GM12891 (cell line): ENCODE measurements around the gene COASY.

Experiments used
- PAX5 ChIP-seq: IDR thresholded peaks from 2 replicates; pipeline ENCODE4 v1.6.1; 2011; ENCODE audit warnings: low read length, moderate library complexity, mild to moderate bottlenecking; ENCODE audit not compliant: insufficient read depth, severe bottlenecking
- POLR2A ChIP-seq: IDR thresholded peaks from 2 replicates; pipeline ENCODE4 v1.6.1; 2011; ENCODE audit warnings: low read depth, low read length, control low read depth
- POLR2AphosphoS5 ChIP-seq: IDR thresholded peaks from 2 replicates; pipeline ENCODE4 v1.6.1; 2011; ENCODE audit warnings: low read depth, low read length, control low read depth
- POU2F2 ChIP-seq: IDR thresholded peaks from 2 replicates; pipeline ENCODE4 v1.6.1; 2011; ENCODE audit warnings: low read depth, mild to moderate bottlenecking, control low read depth, low read length, moderate library complexity
- SPI1 ChIP-seq: IDR thresholded peaks from 2 replicates; pipeline ENCODE4 v1.6.1; 2011; ENCODE audit warnings: low read depth, low read length, control low read depth
- TAF1 ChIP-seq: IDR thresholded peaks from 2 replicates; pipeline ENCODE4 v1.6.1; 2011; ENCODE audit warnings: low read depth, low read length, control low read depth

DNA sequence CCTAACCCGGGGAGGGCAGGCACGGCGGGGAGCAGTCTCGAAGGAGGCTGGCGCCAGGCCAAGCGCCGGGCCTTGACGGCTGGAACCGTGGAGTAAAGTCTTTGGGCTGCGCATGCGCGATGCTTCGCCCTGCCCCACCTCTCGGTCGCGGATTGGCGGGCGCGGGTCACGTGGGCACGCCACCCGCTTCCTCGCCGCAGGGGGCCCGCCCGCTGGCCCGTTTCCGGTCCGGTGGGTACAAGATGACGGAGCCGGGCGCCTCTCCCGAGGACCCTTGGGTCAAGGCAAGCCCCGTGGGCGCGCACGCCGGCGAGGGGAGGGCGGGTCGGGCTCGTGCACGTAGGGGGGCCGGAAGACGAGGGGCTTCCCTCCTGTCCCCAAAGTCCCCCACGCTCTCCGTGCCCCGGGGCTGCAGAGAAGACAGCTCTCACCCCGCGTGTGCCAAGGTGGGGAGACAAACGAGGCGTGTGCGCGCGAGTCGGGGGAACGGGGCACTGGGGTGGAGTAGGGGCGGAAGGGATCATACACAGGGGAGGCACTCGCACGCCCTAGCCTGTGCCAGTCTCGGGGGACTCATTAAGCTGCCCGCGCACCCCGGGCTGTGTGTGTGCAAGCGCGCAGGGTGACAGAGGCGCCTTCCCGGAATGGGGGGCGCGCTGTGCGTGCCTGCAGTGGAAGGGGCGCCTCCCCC is 5.1 kb downstream of the COASY start, which contains the start of gene MLX:
- TF ChIP-seq TAF1 (no peak; the same call in 1 of the 2 replicates), POLR2AphosphoS5 (peak; percentile 53; the same call in 1 of the 2 replicates), POLR2A (peak; percentile 9; the same call in 1 of the 2 replicates), POU2F2 (no peak), PAX5 (peak; percentile 91), SPI1 (no peak)
